Spleen (tissue), 11 donors: Measurements from ENCODE around the gene TNFSF18. TPM values are rescaled to one million over a fixed set of nuclear protein-coding genes. Genes with fewer than 3 reads are reported as not detected.

ENCODE experiments used
- DNase-seq: peaks from one replicate; pipeline ENCODE4 v3.0.0-alpha.2; 2020
- H3K27ac ChIP-seq, 8 donors: fragments of 200-600 bp; sonication (generic) in 7 of 8; 1 replicate in 4 of 8; 2 replicates in 4 of 8; pipeline versions ENCODE4 v1.5.0 to v1.8.0; 2016 to 2021; ENCODE audit warnings: inconsistent platforms in 4 of 8, mild to moderate bottlenecking in 4 of 8, moderate library complexity in 1 of 8
- H3K27me3 ChIP-seq, 7 donors: fragments of 200-600 bp; sonication (generic) in 6 of 7; replicated peaks in 1 of 7; 1 replicate in 4 of 7; 2 replicates in 3 of 7; pipeline versions ENCODE4 v1.5.0 to v1.8.0; 2016 to 2021; ENCODE audit warnings: inconsistent platforms in 3 of 7, mild to moderate bottlenecking in 1 of 7
- H3K36me3 ChIP-seq, 6 donors: fragments of 200-600 bp; sonication (generic) in 5 of 6; 1 replicate in 4 of 6; 2 replicates in 2 of 6; pipeline versions ENCODE4 v1.5.0 to v1.8.0; 2016 to 2021; ENCODE audit warnings: inconsistent platforms in 2 of 6
- H3K4me1 ChIP-seq, 6 donors: fragments of 200-600 bp; sonication (generic) in 5 of 6; 1 replicate in 3 of 6; 2 replicates in 3 of 6; pipeline versions ENCODE4 v1.5.0 to v1.8.0; 2016 to 2021; ENCODE audit warnings: inconsistent platforms in 3 of 6
- H3K4me3 ChIP-seq, 8 donors: fragments of 200-600 bp; sonication (generic) in 7 of 8; 1 replicate in 4 of 8; 2 replicates in 4 of 8; pipeline versions ENCODE4 v1.5.0 to v1.8.0; 2016 to 2021; ENCODE audit warnings: inconsistent platforms in 4 of 8, mild to moderate bottlenecking in 4 of 8, moderate library complexity in 2 of 8
- H3K9me3 ChIP-seq, 8 donors: fragments of 200-600 bp; sonication (generic) in 7 of 8; 1 replicate in 4 of 8; 2 replicates in 4 of 8; pipeline versions ENCODE4 v1.5.0 to v1.8.0; 2016 to 2021; ENCODE audit warnings: inconsistent platforms in 4 of 8
- POLR2A ChIP-seq, 3 donors: fragments of 450-650 bp; IDR thresholded peaks; one replicate each; pipeline ENCODE4 v1.5.1; 2017; ENCODE audit warnings: antibody characterized with exemption in 3 of 3, mild to moderate bottlenecking in 1 of 3
- POLR2AphosphoS5 ChIP-seq, 3 donors: sonication (generic); formaldehyde crosslinking; IDR thresholded peaks; one replicate each; pipeline ENCODE4 v1.5.1; 2017; ENCODE audit warnings: antibody characterized with exemption in 3 of 3
- WGBS, 5 donors: extraction: QIAGEN DNeasy Blood & Tissue Kit in 3 of 5; methylation state at CpG; one replicate each; pipeline versions ENCODE4 v1.1.5 to v1.1.7; 2013 to 2018; 5-methylcytosine and 5-hydroxymethylcytosine counted together
- intact Hi-C: fragments of 100-400 bp; cut with DNase I; formaldehyde crosslinking; loops from one replicate; pipeline ENCODE4 v1.15.0; 2023; ENCODE audit warnings: low total_unique reads
- polyA plus RNA-seq, 3 donors: library from polyadenylated mRNA; stranded (reverse); fragments of 200-250 nt; gene quantifications; one replicate each; pipeline ENCODE4 v1.2.1, GENCODE V29; 2013
- total RNA-seq, 7 donors: library from RNA; depleted of rRNA in 3 of 7; stranded (reverse); fragments of >200 nt in 3 of 7; fragmentation: NEBNext Ultra II Directional in 4 of 7; extraction: Animal tissue kit (Norgen Biotek cat#: 25700) in 4 of 7; gene quantifications; one replicate each; pipeline versions ENCODE4 v1.1.0 to v1.2.1, GENCODE V29; 2016 to 2021
- TF ChIP-seq, protein P1 (sequence below), 11 experiments: fragments of 200-600 bp in 7 of 11; fragments of 450-650 bp in 4 of 11; sonication (generic) in 4 of 11; IDR thresholded peaks in 8 of 11; conservative IDR thresholded peaks in 3 of 11; 1 replicate in 7 of 11; 2 replicates in 4 of 11; pipeline versions ENCODE4 v1.4.0 to v1.8.0; 2016 to 2021; ENCODE audit warnings: antibody characterized with exemption in 11 of 11, inconsistent platforms in 4 of 11, mild to moderate bottlenecking in 1 of 11
- donor health status: healthy with polysubstance abuse.
- donor health status: DM: no; HTN: no; CAD: no; lungs with moderate emphysema.
- donor health status: DM: no; HTN: no; CAD: no.
- donor health status: Bipolar disorder and iron deficiency.
- donor health status: healthy.
- donor health status: DM: no; HTN: no; CAD: no.
- donor health status: DM: yes; HTN: yes; CAD: no.

TNFSF18 gene
- total and polyA plus RNA-seq, 10 donors: 0.13 to 0.42 (median 0.25) TPM; not detected in 6

DNA sequence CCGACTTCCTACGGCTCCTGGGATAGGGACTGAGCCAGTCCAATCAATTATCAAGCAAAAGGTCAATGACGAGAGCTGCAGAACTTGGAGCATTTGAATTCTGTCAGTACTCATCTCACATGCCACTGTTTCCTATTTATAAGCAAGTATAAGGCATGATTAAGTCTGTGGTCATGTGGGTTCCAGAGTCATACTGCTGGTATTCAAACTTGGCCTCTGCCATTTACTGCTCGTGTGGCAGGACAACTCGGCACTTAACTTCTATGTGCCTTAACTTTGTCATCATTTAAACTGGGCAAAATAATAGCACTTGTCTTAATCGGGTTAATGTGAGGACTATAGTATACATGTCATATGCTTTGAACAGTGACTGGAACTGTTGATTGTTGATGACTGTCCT, 44.9 kb upstream of the TNFSF18 start:
- no peaks in the 10 kb centered on the region for H3K36me3 ChIP-seq
- 70 to 83% (median 74%) methylated on average over 6 of the region's 6 CpGs for WGBS, 5 donors
- H3K27me3 ChIP-seq: no peaks in the 10 kb centered on the region
- no peaks in the 10 kb centered on the region for H3K9me3 ChIP-seq
- no peak overlapping the region for H3K27ac ChIP-seq
- H3K4me1 ChIP-seq: peaks cover 0 to 8% (median 0%) of the 10 kb centered on the region in 6 donors
- no peak for TF ChIP-seq POLR2AphosphoS5 (IDR thresholded peaks at IDR 0.05)
- no peak for TF ChIP-seq POLR2A (IDR thresholded peaks at IDR 0.05)
- TF ChIP-seq, protein P1, sequence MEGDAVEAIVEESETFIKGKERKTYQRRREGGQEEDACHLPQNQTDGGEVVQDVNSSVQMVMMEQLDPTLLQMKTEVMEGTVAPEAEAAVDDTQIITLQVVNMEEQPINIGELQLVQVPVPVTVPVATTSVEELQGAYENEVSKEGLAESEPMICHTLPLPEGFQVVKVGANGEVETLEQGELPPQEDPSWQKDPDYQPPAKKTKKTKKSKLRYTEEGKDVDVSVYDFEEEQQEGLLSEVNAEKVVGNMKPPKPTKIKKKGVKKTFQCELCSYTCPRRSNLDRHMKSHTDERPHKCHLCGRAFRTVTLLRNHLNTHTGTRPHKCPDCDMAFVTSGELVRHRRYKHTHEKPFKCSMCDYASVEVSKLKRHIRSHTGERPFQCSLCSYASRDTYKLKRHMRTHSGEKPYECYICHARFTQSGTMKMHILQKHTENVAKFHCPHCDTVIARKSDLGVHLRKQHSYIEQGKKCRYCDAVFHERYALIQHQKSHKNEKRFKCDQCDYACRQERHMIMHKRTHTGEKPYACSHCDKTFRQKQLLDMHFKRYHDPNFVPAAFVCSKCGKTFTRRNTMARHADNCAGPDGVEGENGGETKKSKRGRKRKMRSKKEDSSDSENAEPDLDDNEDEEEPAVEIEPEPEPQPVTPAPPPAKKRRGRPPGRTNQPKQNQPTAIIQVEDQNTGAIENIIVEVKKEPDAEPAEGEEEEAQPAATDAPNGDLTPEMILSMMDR (IDR thresholded peaks at IDR 0.05 in 8 of 11, conservative IDR thresholded peaks at IDR 0.05 in 3 of 11): no peak
- intact Hi-C loops: no loop called here
- no peak overlapping the region for H3K4me3 ChIP-seq
- DNase-seq: no peak

DNA sequence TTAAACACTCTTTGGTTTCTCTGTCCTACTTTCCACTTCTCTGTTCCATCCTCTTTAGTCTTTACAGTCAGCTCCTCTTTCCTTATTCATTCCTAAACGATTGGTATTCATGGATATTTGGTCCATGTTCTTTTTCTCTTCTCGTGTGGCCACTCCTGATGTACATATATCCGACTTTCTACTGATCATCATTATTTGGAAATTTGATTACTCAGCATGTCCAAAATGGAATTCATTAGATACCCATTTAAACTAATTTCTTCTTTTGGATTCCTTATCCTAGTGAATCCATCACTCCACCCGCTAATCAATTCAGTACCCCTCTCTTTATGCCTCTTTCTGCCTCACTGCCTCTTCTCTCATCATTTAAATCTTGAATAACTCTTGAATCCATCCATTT, 43.8 kb upstream of the TNFSF18 start:
- no peaks in the 10 kb centered on the region for H3K27me3 ChIP-seq
- H3K36me3 ChIP-seq: no peaks in the 10 kb centered on the region
- DNase-seq: no peak
- no peak overlapping the region for H3K4me3 ChIP-seq
- 89 to 95% (median 91%) methylated on average over 4 of the region's 4 CpGs for WGBS, 5 donors
- intact Hi-C loops: no loop called here
- no peaks in the 10 kb centered on the region for H3K9me3 ChIP-seq
- no peak overlapping the region for H3K27ac ChIP-seq
- peaks cover 0 to 8% (median 0%) of the 10 kb centered on the region in 6 donors for H3K4me1 ChIP-seq
- TF ChIP-seq, protein P1 (IDR thresholded peaks at IDR 0.05 in 8 of 11, conservative IDR thresholded peaks at IDR 0.05 in 3 of 11): no peak
- TF ChIP-seq POLR2A (IDR thresholded peaks at IDR 0.05) (no peak), POLR2AphosphoS5 (IDR thresholded peaks at IDR 0.05) (no peak)

DNA sequence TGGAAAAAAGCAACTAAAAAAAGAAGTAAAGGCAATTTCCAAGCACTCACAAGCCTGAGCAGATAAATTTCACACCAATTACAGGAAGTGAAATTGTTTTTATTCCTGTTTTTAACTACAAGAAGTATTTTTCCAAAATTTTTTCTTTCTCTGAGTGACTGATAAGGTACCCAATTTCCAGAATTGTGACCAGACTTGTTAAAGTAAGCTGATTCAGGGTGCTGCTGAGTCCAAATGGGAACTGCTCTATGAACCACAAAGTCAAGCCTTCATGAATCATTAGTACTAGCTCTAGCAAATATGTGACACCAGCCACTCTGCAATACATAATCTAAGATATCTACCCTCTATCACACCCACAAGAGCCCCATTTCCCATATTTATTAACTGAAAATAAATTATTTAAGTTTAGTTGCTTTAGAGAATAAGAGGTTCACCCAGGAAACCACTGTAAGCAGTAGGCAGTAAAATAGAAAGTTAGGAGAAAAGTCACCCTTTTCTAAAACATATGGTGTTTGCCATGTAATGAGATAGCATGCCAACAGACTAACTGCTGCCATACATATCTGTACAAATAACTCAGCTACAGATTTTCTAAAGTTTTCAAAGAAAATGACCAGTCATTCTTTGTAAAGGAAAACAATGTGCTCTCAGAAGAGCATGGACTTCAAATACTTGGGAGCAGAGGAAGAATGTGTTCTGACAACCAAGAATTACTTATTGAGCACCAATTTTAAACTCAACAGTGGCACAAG, 43.1 kb upstream of the TNFSF18 start:
- DNase-seq: no peak

DNA sequence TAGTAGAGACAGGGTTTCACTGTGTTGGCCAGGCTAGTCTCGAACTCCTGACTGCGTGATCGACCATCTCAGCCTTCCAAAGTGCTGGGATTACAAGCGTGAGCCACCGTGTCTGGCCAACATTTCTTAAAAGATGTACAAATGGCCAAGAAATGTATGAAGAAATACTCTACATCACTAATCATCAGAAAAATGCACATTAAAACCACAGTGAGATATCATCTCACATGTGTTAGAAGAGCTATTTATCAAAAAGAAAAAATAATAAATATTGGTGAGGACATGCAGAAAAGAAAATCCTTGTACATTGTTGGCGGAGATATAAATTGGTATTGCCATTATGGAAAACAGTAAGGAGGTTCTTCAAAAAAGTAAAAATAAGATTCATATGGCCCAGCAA, 33.6 kb upstream of the TNFSF18 start:
- H3K4me1 ChIP-seq: no peaks in the 10 kb centered on the region
- 94 to 98% (median 98%) methylated on average over 6 of the region's 6 CpGs for WGBS, 5 donors
- H3K27ac ChIP-seq: no peak overlapping the region
- TF ChIP-seq, protein P1 (IDR thresholded peaks at IDR 0.05 in 8 of 11, conservative IDR thresholded peaks at IDR 0.05 in 3 of 11): no peak
- no peak for TF ChIP-seq POLR2A (IDR thresholded peaks at IDR 0.05)
- TF ChIP-seq POLR2AphosphoS5 (IDR thresholded peaks at IDR 0.05): no peak
- H3K27me3 ChIP-seq: no peaks in the 10 kb centered on the region
- intact Hi-C loops: no loop called here
- no peaks in the 10 kb centered on the region for H3K36me3 ChIP-seq
- DNase-seq: no peak
- no peak overlapping the region for H3K4me3 ChIP-seq
- peaks cover 0 to 4% (median 0%) of the 10 kb centered on the region in 8 donors for H3K9me3 ChIP-seq

More for the DNA sequence above, 43.1 kb upstream of the TNFSF18 start:
- Histone ChIP-seq H3K4me3 (no peak overlapping the region), H3K27ac (no peak overlapping the region), H3K4me1 (peaks cover 0 to 8% (median 0%) of the 10 kb centered on the region in 6 donors), H3K36me3 (no peaks in the 10 kb centered on the region), H3K27me3 (no peaks in the 10 kb centered on the region), H3K9me3 (no peaks in the 10 kb centered on the region)
- intact Hi-C loops: no loop called here
- no peak for TF ChIP-seq POLR2A (IDR thresholded peaks at IDR 0.05)
- TF ChIP-seq POLR2AphosphoS5 (IDR thresholded peaks at IDR 0.05): no peak
- TF ChIP-seq, protein P1 (IDR thresholded peaks at IDR 0.05 in 8 of 11, conservative IDR thresholded peaks at IDR 0.05 in 3 of 11): no peak
